Stomach (tissue), 4 donors: ENCODE data around the gene JADE1.

Experiments
- POLR2A ChIP-seq, 4 donors: fragments of 450-650 bp; IDR thresholded peaks; one replicate each; pipeline ENCODE4 v1.6.1; 2016; ENCODE audit warnings: antibody characterized with exemption in 4 of 4, control low read depth in 2 of 4, mild to moderate bottlenecking in 1 of 4, moderate library complexity in 1 of 4
- POLR2AphosphoS5 ChIP-seq, 3 donors: sonication (generic); formaldehyde crosslinking; IDR thresholded peaks; one replicate each; pipeline ENCODE4 v1.6.1; 2016; ENCODE audit warnings: antibody characterized with exemption in 3 of 3
- TF ChIP-seq, protein P1 (sequence below), 7 experiments: fragments of 450-650 bp in 4 of 7; fragments of 200-600 bp in 3 of 7; sonication (generic) in 3 of 7; IDR thresholded peaks; one replicate each; pipeline ENCODE4 v1.5.1; 2016 to 2019; ENCODE audit warnings: antibody characterized with exemption in 7 of 7, control low read depth in 2 of 7, mild to moderate bottlenecking in 1 of 7

DNA sequence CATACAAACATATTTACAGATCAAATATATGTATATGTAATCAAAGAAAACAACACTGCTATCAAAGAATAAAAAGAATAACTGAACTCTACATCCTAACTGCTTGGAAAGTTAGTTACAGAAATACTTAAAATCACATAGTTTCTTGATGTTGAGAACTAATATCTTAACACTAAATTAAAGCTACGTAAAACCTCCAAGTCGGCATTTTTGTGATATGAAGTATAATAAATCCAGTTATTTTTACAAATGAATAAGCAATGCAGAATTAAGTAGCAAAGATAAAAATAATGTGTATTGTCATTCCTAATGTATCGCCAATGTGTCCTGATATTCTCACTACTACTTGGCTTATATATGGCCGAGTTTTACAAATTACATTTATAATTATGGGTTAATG lies 68.4 kb downstream of the JADE1 start:
- TF ChIP-seq, protein P1, sequence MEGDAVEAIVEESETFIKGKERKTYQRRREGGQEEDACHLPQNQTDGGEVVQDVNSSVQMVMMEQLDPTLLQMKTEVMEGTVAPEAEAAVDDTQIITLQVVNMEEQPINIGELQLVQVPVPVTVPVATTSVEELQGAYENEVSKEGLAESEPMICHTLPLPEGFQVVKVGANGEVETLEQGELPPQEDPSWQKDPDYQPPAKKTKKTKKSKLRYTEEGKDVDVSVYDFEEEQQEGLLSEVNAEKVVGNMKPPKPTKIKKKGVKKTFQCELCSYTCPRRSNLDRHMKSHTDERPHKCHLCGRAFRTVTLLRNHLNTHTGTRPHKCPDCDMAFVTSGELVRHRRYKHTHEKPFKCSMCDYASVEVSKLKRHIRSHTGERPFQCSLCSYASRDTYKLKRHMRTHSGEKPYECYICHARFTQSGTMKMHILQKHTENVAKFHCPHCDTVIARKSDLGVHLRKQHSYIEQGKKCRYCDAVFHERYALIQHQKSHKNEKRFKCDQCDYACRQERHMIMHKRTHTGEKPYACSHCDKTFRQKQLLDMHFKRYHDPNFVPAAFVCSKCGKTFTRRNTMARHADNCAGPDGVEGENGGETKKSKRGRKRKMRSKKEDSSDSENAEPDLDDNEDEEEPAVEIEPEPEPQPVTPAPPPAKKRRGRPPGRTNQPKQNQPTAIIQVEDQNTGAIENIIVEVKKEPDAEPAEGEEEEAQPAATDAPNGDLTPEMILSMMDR (IDR thresholded peaks at IDR 0.05): no peak
- TF ChIP-seq POLR2A (IDR thresholded peaks at IDR 0.05): no peak
- TF ChIP-seq POLR2AphosphoS5 (IDR thresholded peaks at IDR 0.05): no peak
